Mucosa of stomach (tissue), 1 donor: ENCODE measurements around the gene KLK6.

Experiments used
- H3K27me3 ChIP-seq: one replicate; pipeline ENCODE4 v1.7.0; 2013; ENCODE audit warnings: mild to moderate bottlenecking, low read length; ENCODE audit not compliant: control insufficient read depth, insufficient read depth
- H3K36me3 ChIP-seq: one replicate; pipeline ENCODE4 v1.7.0; 2013; ENCODE audit warnings: low read length; ENCODE audit not compliant: control insufficient read depth, insufficient read depth
- H3K4me1 ChIP-seq: one replicate; pipeline ENCODE4 v1.7.0; 2013; ENCODE audit warnings: mild to moderate bottlenecking, low read length; ENCODE audit not compliant: control insufficient read depth, insufficient read depth
- H3K4me3 ChIP-seq: one replicate; pipeline ENCODE4 v1.7.0; 2013; ENCODE audit warnings: low read length
- H3K9ac ChIP-seq: one replicate; pipeline ENCODE4 v1.7.0; 2013; ENCODE audit warnings: mild to moderate bottlenecking, low read length, moderate library complexity
- H3K9me3 ChIP-seq: one replicate; pipeline ENCODE4 v1.7.0; 2013; ENCODE audit warnings: mild to moderate bottlenecking, low read length, moderate library complexity; ENCODE audit not compliant: control insufficient read depth
- donor health status: Pancreatic carcinoma.

KLK6 gene

GRCh38 chr19:50967929-50968715 is 1.3 kb downstream of the KLK6 start:
- Histone ChIP-seq H3K9ac (no peak overlapping the region), H3K4me3 (no peak overlapping the region), H3K36me3 (no peaks in the 10 kb centered on the region), H3K9me3 (no peaks in the 10 kb centered on the region), H3K27me3 (peaks cover 3% of the 10 kb centered on the region), H3K4me1 (no peaks in the 10 kb centered on the region)

- Histone ChIP-seq H3K9me3 (no peaks in the 10 kb centered on the region), H3K9ac (no peak overlapping the region), H3K27me3 (peaks cover 1% of the 10 kb centered on the region)
These were observed 5.1 kb downstream of the KLK6 start for GRCh38 chr19:50964266-50964665.

GRCh38 chr19:50963381-50963780 is 6.0 kb downstream of the KLK6 start:
- Histone ChIP-seq H3K36me3 (no peaks in the 10 kb centered on the region), H3K27me3 (no peaks in the 10 kb centered on the region), H3K4me1 (no peaks in the 10 kb centered on the region), H3K4me3 (no peak overlapping the region), H3K9ac (no peak overlapping the region), H3K9me3 (no peaks in the 10 kb centered on the region)

More at GRCh38 chr19:50964266-50964665, 5.1 kb downstream of the KLK6 start:
- no peaks in the 10 kb centered on the region for H3K4me1 ChIP-seq
- H3K36me3 ChIP-seq: no peaks in the 10 kb centered on the region
- no peak overlapping the region for H3K4me3 ChIP-seq

- Histone ChIP-seq H3K27me3 (no peaks in the 10 kb centered on the region), H3K36me3 (no peaks in the 10 kb centered on the region), H3K9ac (no peak overlapping the region)
These were observed 7.1 kb downstream of the KLK6 start for GRCh38 chr19:50962245-50962644.

GRCh38 chr19:50959731-50960500 is 9.5 kb downstream of the KLK6 start:
- H3K36me3 ChIP-seq: no peaks in the 10 kb centered on the region
- no peaks in the 10 kb centered on the region for H3K4me1 ChIP-seq
- H3K4me3 ChIP-seq: no peak overlapping the region
- H3K9me3 ChIP-seq: no peaks in the 10 kb centered on the region
- no peaks in the 10 kb centered on the region for H3K27me3 ChIP-seq
- H3K9ac ChIP-seq: no peak overlapping the region

More at GRCh38 chr19:50962245-50962644, 7.1 kb downstream of the KLK6 start:
- Histone ChIP-seq H3K4me3 (no peak overlapping the region), H3K4me1 (no peaks in the 10 kb centered on the region), H3K9me3 (no peaks in the 10 kb centered on the region)

GRCh38 chr19:50957587-50957986 is 11.8 kb downstream of the KLK6 start:
- Histone ChIP-seq H3K9me3 (no peaks in the 10 kb centered on the region), H3K27me3 (peaks cover 8% of the 10 kb centered on the region), H3K4me1 (no peaks in the 10 kb centered on the region), H3K36me3 (no peaks in the 10 kb centered on the region), H3K4me3 (no peak overlapping the region), H3K9ac (no peak overlapping the region)

- Histone ChIP-seq H3K36me3 (no peaks in the 10 kb centered on the region), H3K4me1 (no peaks in the 10 kb centered on the region), H3K9ac (no peak within 1 kb of the TSS), H3K27me3 (peaks cover 9% of the 10 kb centered on the region), H3K4me3 (no peak within 1 kb of the TSS), H3K9me3 (no peaks in the 10 kb centered on the region)
These were observed 16.5 kb downstream of the KLK6 start, which contains the start of gene KLK5 for GRCh38 chr19:50952910-50953309. TSS of gene KLK5 (minus strand) at chr19:50953038. CDS start at chr19:50952657, 381 bp downstream.

- H3K4me3 ChIP-seq: no peak overlapping the region
- H3K36me3 ChIP-seq: no peaks in the 10 kb centered on the region
- H3K4me1 ChIP-seq: no peaks in the 10 kb centered on the region
- H3K9me3 ChIP-seq: no peaks in the 10 kb centered on the region
- no peak overlapping the region for H3K9ac ChIP-seq
- peaks cover 9% of the 10 kb centered on the region for H3K27me3 ChIP-seq
These were observed 19.5 kb downstream of the KLK6 start for GRCh38 chr19:50949861-50950260.

- no peak overlapping the region for H3K4me3 ChIP-seq
- H3K27me3 ChIP-seq: no peaks in the 10 kb centered on the region
- H3K9ac ChIP-seq: no peak overlapping the region
- H3K9me3 ChIP-seq: no peaks in the 10 kb centered on the region
- no peaks in the 10 kb centered on the region for H3K4me1 ChIP-seq
- H3K36me3 ChIP-seq: no peaks in the 10 kb centered on the region
These were observed 22.3 kb downstream of the KLK6 start for GRCh38 chr19:50947123-50947522.

GRCh38 chr19:50944795-50945194 is 24.6 kb downstream of the KLK6 start:
- Histone ChIP-seq H3K9ac (no peak overlapping the region), H3K36me3 (no peaks in the 10 kb centered on the region), H3K9me3 (no peaks in the 10 kb centered on the region), H3K4me1 (no peaks in the 10 kb centered on the region), H3K27me3 (no peaks in the 10 kb centered on the region), H3K4me3 (no peak overlapping the region)

- Histone ChIP-seq H3K27me3 (no peaks in the 10 kb centered on the region), H3K9me3 (no peaks in the 10 kb centered on the region), H3K9ac (no peak overlapping the region), H3K4me1 (no peaks in the 10 kb centered on the region), H3K36me3 (no peaks in the 10 kb centered on the region), H3K4me3 (no peak overlapping the region)
These were observed 26.1 kb downstream of the KLK6 start for GRCh38 chr19:50943074-50943828.

GRCh38 chr19:50939596-50939995 is 29.8 kb downstream of the KLK6 start:
- Histone ChIP-seq H3K9me3 (no peaks in the 10 kb centered on the region), H3K27me3 (no peaks in the 10 kb centered on the region), H3K36me3 (no peaks in the 10 kb centered on the region), H3K4me1 (no peaks in the 10 kb centered on the region), H3K9ac (no peak overlapping the region), H3K4me3 (no peak overlapping the region)
